NCI-H1436 treated with DMSO at 0.1 percent for 48 hours (cell line): ENCODE results near the gene CTNNA1.

ENCODE experiments used
- DNase-seq: peaks from one replicate; lab custom pipeline; 2025; lab: John Stamatoyannopoulos, UW

CTNNA1 gene

GRCh38 chr5:138932171-138932810 lies 179.1 kb downstream of the CTNNA1 start:
- DNase-seq: no peak

GRCh38 chr5:138933522-138934290 lies 180.5 kb downstream of the CTNNA1 start:
- no peak for DNase-seq

GRCh38 chr5:138934971-138935370 lies 181.7 kb downstream of the CTNNA1 start:
- DNase-seq: no peak

GRCh38 chr5:138935466-138935865 lies 182.2 kb downstream of the CTNNA1 start:
- DNase-seq: no peak

GRCh38 chr5:138936225-138936967 lies 183.2 kb downstream of the CTNNA1 start:
- DNase-seq: no peak

- DNase-seq: no peak
Measured at GRCh38 chr5:138936968-138937345, 183.7 kb downstream of the CTNNA1 start.

GRCh38 chr5:138937392-138938387 lies 184.5 kb downstream of the CTNNA1 start:
- no peak for DNase-seq

GRCh38 chr5:138938526-138938925 lies 185.3 kb downstream of the CTNNA1 start:
- no peak for DNase-seq

GRCh38 chr5:138942066-138942465 lies 188.8 kb downstream of the CTNNA1 start:
- DNase-seq: no peak

GRCh38 chr5:138942861-138943260 lies 189.6 kb downstream of the CTNNA1 start:
- no peak for DNase-seq

- no peak for DNase-seq
Measured at GRCh38 chr5:138943599-138944173, 190.5 kb downstream of the CTNNA1 start.

- DNase-seq: no peak
Measured at GRCh38 chr5:138944527-138945322, 191.5 kb downstream of the CTNNA1 start.

- DNase-seq: no peak
Measured at GRCh38 chr5:138945421-138946240, 192.4 kb downstream of the CTNNA1 start.

- no peak for DNase-seq
Measured at GRCh38 chr5:138946241-138946623, 193.0 kb downstream of the CTNNA1 start.

- DNase-seq: no peak
Measured at GRCh38 chr5:138946831-138947560, 193.8 kb downstream of the CTNNA1 start.

- DNase-seq: no peak
Measured at GRCh38 chr5:138947780-138948179, 194.6 kb downstream of the CTNNA1 start.

GRCh38 chr5:138948471-138949222 lies 195.4 kb downstream of the CTNNA1 start:
- DNase-seq: no peak

GRCh38 chr5:138949223-138949574 lies 196.0 kb downstream of the CTNNA1 start:
- DNase-seq: no peak
